Measurements from ENCODE around the gene GGNBP2.

The GGNBP2 gene

DNA sequence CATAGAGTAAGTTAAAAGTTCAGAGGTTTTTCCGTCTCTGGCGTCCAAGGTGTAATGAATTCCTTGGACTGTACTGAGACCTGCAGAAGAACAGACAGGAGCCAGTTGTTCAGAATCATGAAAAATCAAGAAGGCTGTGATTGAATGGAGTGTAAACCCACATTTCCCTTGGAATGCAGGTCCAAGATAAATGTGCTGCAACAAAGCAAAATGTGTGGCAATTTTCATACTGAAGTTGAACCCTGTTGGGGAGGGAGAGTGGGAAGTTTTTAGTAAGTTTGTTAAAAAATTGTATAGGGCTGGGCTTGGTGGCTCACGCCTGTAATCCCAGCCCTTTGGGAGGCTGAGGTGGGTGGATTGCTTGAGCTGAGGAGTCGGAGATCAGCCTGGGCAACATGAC lies 21.4 kb downstream of the GGNBP2 start:
- DNase-seq, result no peak

- DNase-seq, result no peak
These were observed 30.3 kb downstream of the GGNBP2 start for GRCh38 chr17:36575028-36575427.

DNA sequence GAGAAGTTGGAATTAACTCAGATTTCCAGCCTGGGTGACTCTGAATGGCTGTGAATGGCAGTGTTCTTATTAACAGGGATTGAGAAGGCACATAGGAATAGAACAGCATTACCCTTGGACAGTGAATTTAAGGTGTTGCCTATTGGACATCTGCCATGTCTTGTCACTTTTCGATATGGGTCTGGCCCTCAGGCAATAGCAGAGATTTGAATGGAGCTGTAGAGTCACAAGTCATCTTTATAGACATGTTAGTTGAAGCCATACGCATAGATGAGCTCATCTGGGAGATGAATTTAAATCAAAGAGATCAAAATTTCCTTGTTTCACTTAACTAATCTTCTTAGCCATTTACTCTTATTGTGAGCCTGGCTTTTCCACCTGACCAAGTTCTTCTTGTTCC lies 32.1 kb downstream of the GGNBP2 start:
- DNase-seq, result no peak

DNA sequence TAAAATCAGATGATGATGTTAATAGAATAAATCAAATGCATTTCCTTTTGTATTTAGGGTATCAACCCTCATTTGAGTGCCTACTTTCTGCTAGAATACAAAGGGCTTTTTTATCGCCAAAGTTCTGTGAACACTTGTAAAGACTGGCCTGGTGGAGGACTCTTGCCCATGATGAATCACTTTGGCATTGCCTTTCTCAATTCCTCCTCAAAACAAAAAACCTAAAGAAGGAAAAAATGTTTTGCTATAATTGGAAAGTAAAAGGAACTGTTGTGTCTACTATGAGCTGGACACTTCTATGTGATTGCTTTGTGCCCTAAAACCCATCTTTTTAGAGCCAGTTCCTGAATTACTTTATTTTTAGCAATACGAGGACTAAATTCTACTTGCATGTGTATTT lies 34.0 kb downstream of the GGNBP2 start:
- DNase-seq, result no peak

DNA sequence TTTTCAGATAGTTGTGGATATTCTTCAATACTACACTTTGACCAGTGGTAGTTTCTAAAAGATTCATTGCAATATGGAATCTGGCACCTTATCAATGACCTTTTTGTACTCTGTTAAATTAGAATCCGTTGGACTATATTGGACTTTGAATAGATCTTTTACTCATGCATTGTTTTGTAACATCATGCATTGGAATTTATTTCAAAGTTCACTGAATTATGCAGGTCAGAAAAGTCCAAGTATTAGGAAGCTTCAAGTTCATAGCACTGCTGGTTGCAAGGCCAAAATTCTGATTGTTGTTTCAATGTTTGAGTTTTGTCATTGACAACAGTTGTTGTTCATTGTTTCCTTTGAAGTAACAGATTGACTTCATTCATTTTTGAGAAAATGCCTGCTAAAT lies 39.1 kb downstream of the GGNBP2 start:
- no peak for DNase-seq

DNA sequence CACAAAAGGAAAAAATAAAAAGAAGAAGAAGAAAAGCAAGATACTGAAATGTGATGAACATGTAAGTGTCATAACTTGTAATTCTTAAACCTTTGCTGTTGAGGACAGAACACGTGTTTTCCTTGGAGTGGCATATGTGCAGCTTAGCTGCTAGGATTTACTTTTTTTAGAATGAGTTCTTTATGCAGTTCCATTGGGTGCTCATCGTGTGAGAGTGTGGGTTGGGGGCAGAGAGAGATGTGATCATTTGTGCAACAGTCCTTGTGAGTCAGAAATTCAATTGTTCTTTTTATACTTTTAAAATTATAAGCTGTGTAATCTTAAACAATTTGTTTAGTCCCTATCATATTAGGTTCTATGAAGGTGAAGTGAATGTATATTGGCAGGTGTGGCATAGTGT lies 41.4 kb downstream of the GGNBP2 start:
- DNase-seq, result no peak

DNA sequence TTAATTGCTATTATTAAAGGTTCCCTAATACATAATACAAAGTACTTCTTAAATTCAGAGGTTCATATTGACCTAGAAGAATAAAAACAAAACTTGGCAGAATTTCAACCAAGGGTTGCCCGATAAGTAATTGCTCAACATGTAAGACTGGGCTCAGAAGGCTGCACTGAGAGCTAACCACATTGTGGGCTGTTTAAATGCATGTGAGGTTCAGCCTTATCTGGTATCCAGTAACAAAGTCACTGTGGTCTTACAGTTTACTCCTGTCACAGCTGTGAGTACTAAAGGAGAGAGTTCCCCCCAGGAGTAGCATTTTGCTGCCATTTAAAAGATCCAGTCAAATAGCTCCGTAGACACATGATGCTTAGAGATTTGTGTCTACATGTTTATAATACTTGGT lies 45.4 kb downstream of the GGNBP2 start:
- no peak for DNase-seq

DNA sequence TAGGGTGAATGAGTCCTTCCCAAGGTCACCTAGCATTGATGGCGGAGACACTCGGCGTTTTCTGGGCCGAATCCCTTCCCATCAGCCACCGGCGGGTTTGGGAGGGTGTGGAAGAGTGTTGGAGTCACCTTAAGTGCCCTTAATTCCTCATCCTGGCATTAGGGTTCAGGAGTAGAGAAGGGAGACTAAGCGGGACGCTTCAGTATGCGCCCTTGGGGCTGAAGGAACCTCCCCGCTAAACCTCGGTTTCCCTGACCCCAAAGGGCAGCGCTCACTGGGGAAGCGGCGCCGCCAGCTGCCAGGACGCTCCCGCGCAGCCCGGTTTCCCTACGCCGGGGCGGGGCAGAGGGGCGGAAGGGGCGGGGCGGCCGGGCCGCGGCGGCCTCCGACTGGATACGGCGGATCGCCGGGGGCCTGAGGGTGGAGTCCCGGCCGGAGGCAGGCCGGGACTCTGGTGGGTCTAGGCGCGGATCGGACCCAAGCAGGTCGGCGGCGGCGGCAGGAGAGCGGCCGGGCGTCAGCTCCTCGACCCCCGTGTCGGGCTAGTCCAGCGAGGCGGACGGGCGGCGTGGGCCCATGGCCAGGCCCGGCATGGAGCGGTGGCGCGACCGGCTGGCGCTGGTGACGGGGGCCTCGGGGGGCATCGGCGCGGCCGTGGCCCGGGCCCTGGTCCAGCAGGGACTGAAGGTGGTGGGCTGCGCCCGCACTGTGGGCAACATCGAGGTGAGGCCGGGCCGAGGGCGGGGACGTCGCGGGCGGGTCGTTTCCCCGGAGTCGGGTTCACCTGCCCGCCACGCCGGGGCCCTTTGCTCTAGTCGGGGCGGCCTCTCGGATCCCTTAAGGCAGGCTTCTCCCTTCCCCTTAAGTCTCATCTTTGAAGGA lies 47.0 kb downstream of the GGNBP2 start, which contains the start of gene DHRS11:
DHRS11 (plus strand) TSS at position 446 of the 882 bp plus-strand sequence; CDS start at position 577, 131 bp downstream.
- DNase-seq, result peak; percentile 75

DNA sequence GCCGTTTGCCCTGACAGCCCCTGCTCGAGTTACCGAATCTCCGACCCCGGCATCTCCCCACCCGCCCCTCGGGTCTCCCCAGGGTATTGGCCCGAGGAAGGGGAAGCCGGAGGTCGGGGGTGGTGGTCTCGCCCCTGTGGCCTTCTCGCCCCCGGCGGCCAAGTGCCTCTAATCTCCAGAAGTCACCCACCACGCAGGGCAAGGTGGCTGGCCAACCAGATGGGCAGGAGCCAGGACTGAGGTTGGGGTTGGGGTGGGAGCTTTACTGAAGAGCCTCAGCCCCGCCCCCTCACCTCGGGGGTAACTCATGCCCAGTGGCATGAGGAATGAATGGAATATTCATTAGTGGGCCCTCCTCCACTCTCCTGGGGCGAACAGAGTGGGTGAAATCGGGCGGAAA lies 47.6 kb downstream of the GGNBP2 start:
- no peak for DNase-seq

- no peak for DNase-seq
These were observed 48.1 kb downstream of the GGNBP2 start for GRCh38 chr17:36592716-36593321.

DNA sequence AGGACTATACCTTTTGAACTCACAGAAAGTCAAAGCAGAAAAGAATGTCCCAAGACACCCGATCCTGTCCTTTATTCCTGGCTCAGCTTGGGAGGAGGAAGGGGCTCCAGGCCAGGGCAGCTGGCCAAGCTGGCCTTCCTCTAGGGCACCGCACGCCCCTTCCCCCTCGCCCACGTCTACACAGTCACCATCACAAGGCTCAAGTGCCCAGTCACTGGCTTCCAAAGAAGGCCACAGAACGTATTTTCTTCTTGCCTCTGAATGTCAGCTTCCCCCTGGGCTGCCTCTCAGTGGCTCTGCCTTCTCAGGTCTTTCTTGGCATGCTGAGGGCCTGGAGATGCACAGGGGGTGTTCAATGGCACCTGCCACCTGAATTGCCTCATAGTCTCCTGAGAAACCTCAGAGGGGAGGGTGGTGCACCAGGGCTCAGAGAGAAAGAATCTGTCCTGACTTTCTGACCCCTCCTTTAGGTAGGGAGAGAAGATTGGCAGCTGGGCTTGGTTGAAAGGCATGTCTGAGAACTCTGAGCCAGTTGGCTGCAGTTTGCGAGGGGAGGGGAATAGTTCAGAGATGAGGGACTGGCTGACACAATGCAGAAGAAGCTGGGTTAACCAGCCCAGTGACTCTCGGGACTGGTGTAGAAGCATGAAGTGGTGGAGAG lies 49.1 kb downstream of the GGNBP2 start:
- DNase-seq, result no peak

GRCh38 chr17:36594626-36595401 lies 50.1 kb downstream of the GGNBP2 start:
- no peak for DNase-seq

DNA sequence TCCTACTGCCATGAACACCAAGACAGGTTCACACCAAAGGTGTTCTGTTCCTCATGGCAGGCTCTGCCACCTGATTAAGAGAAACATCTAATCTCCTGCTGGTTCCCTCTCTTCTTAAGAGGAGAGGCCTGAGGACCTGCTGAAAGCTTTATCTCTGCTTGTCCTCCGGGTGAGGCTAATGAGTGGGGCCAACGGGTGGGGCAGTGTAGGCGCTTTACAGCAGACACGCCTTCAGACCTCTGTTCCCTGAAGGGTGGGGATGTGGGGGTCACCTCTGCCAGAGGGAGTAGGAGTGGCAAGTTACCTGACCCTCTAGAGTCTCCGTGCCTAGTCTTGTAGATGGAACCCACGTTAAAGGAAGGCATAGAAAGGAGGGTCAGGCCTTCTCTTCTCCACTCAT lies 52.5 kb downstream of the GGNBP2 start:
- no peak for DNase-seq

DNA sequence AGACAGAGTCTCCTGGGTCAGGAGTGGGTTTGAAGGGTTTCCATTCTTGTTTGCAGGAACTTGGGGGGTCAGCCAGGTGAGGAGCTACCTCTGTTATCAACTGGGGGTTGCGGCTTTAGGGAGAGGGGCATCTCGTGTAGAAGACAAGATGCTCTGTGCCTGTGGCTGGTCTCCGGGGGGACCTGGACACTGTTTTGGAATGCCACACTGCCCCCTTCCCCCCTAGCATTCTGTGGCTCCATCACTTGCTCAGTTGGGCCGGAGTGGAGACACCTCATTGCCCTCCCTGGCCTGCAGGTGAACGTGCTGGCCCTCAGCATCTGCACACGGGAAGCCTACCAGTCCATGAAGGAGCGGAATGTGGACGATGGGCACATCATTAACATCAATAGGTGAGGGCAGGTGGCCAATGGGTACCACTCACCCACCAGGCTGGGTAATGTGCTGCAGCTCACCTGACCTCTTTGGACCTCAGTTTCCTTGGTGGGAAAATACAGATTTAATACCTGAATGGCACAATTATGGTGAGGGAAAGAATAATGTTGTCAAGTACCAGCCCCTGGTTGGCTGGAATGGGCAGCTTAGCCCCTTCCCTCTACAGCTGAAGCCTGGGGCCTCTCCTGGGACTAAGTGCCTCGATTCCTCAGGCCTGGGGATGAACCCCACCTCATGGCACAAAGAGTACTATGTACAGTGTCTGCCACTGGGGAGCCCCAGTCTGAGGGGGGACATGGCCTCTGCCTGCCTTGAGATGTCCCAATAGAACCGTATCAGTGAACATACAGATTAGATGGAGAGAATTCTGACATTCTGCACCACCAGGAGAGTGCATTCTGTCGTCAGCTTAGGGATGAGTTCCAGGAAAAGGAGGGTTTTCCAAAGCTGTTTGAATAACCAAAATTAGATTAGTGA lies 53.4 kb downstream of the GGNBP2 start:
- no peak for DNase-seq

DNA sequence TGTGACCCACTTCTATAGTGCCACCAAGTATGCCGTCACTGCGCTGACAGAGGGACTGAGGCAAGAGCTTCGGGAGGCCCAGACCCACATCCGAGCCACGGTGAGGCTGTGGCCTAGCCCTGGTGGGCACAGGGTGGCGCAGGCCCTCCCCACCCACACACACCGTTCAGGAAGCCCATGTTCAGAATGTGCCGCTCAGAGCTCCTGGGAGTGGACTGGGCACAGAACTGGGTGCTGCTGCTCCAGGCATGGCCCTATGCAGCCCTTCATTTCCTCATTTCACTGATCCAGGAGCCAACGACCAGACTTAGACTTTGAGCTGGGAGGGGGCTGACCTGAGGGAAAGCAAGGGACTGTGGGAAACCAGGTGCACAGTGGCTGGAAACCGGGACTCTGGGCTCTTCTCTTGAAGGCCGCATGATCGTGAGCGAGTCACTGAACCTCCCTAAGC lies 54.3 kb downstream of the GGNBP2 start:
- no peak for DNase-seq

DNA sequence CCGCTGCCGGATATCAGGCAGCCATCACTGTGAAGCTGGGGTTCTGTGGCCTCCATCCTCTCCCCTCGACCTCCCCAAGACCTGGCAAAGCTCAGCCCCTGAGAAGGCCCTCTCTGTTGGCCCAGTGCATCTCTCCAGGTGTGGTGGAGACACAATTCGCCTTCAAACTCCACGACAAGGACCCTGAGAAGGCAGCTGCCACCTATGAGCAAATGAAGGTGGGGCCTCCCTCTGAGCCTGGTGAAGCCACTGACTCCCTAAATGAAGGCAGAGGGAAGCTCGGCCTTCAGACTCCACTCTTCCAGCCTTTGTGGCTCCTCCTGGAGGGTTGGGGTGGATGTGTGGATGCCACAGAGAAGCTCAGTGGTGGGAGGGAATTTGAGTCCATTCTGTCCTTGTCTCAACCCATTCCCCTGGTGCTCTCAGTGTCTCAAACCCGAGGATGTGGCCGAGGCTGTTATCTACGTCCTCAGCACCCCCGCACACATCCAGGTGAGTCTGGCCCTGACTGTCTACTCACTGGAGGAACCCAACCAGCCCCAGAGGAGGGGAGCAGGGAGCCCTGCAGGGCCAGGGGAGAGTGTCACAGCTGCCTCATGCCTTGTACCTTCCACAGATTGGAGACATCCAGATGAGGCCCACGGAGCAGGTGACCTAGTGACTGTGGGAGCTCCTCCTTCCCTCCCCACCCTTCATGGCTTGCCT lies 55.0 kb downstream of the GGNBP2 start:
- no peak for DNase-seq

- DNase-seq, result no peak
These were observed 55.7 kb downstream of the GGNBP2 start for GRCh38 chr17:36600465-36600864.

GRCh38 chr17:36600936-36601302 lies 56.2 kb downstream of the GGNBP2 start:
- DNase-seq, result no peak

DNA sequence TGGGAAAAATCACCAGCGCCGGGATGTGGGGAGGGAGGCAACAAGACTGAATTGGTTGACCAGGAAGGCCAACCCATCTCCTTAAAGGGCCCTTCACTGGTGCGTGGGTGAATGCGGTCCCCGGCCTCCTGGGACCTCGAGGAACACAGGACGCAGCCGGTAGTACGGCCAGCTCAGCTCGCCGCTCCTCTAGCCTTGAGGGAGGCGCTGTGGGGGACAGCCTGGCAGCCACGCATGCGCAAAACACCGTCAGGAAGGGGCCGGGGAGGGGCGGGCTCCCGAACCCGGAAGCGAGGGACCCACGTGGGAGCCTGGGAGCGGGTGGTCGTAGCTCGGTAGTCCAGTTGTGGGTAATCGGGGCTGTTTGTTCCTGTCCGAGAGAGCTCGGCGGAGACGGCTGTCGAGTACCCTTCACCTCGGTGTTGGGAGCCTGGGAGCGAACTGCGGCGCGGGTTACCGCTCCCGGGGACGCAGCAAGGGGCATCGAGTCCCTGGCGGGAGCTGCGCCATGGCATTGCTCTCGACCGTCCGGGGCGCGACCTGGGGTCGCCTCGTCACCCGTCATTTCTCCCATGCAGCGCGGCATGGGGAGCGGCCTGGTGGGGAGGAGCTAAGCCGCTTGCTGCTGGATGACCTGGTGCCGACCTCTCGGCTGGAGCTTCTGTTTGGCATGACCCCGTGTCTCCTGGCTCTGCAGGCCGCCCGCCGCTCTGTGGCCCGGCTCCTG lies 56.7 kb downstream of the GGNBP2 start, which contains the start of gene MRM1:
MRM1 (plus strand) TSS at position 281 of the 727 bp plus-strand sequence; CDS start at position 509, 228 bp downstream.
- peak; percentile 92 for DNase-seq
